Esophagus squamous epithelium (tissue), 4 donors: ENCODE measurements around the gene POLD4.

Experiments
- POLR2A ChIP-seq, 4 donors: fragments of 450-650 bp; IDR thresholded peaks; one replicate each; pipeline ENCODE4 v1.6.1; 2017; ENCODE audit warnings: antibody characterized with exemption in 4 of 4, mild to moderate bottlenecking in 4 of 4, moderate library complexity in 3 of 4
- TF ChIP-seq, protein P1 (sequence below), 6 experiments: fragments of 450-650 bp in 4 of 6; fragments of 200-600 bp in 2 of 6; sonication (generic) in 2 of 6; IDR thresholded peaks; one replicate each; pipeline ENCODE4 v1.5.1; 2016 to 2019; ENCODE audit warnings: antibody characterized with exemption in 6 of 6, mild to moderate bottlenecking in 4 of 6, moderate library complexity in 4 of 6

DNA sequence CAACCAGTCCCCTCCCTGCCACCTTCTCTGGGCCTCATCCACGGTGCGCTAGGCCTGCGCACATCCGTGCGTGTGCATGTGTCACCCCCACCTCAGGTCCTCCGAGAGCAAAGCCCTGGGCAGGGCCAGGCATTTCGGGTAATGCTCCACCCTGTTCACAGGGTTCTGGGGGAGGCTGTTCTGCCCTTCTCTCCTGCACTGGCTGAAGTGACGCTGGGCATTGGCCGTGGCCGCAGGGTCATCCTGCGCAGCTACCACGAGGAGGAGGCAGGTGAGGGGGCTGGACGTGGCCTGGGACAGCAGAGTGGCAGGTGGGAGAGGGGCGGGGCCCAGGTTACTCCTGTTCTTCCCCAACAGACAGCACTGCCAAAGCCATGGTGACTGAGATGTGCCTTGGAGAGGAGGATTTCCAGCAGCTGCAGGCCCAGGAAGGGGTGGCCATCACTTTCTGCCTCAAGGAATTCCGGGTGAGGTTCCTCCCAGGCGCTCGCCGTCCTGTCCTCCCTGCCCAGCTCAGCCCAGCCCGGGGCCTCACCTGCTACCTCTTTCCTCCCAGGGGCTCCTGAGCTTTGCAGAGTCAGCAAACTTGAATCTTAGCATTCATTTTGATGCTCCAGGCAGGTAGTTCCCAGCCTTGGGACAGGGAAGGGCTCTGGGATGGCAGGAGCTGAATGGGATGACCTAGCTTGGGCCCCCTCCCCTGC is 42.4 kb upstream of the POLD4 start:
- TF ChIP-seq, protein P1, sequence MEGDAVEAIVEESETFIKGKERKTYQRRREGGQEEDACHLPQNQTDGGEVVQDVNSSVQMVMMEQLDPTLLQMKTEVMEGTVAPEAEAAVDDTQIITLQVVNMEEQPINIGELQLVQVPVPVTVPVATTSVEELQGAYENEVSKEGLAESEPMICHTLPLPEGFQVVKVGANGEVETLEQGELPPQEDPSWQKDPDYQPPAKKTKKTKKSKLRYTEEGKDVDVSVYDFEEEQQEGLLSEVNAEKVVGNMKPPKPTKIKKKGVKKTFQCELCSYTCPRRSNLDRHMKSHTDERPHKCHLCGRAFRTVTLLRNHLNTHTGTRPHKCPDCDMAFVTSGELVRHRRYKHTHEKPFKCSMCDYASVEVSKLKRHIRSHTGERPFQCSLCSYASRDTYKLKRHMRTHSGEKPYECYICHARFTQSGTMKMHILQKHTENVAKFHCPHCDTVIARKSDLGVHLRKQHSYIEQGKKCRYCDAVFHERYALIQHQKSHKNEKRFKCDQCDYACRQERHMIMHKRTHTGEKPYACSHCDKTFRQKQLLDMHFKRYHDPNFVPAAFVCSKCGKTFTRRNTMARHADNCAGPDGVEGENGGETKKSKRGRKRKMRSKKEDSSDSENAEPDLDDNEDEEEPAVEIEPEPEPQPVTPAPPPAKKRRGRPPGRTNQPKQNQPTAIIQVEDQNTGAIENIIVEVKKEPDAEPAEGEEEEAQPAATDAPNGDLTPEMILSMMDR (IDR thresholded peaks at IDR 0.05), result no peak
- no peak for TF ChIP-seq POLR2A (IDR thresholded peaks at IDR 0.05)
